OCI-LY1 (cell line): ENCODE measurements around the gene ZNF106.

Experiments
- H2AFZ ChIP-seq: fragments of 200-600 bp; sonication (generic), shearing (Covaris generic); 2 replicates; pipeline ENCODE4 v1.6.0; 2014; ENCODE audit warnings: antibody characterized with exemption, mild to moderate bottlenecking, low read length
- H3F3A ChIP-seq: fragments of 200-600 bp; sonication (generic), shearing (Covaris generic); 2 replicates; pipeline ENCODE4 v1.6.0; 2014; ENCODE audit warnings: mild to moderate bottlenecking, antibody characterized with exemption, low read length, moderate library complexity; ENCODE audit not compliant: insufficient read depth
- H3K27ac ChIP-seq: fragments of 200-600 bp; sonication (generic); 2 replicates; pipeline ENCODE4 v1.5.1; 2014; ENCODE audit warnings: low read length, mixed run types, mild to moderate bottlenecking, low read depth; ENCODE audit not compliant: poor library complexity, severe bottlenecking
- H3K27me3 ChIP-seq: fragments of 200-600 bp; sonication (generic); 2 replicates; pipeline ENCODE4 v1.6.0; 2014; ENCODE audit warnings: antibody characterized with exemption, mild to moderate bottlenecking, low read length, moderate library complexity; ENCODE audit not compliant: insufficient read depth
- H3K36me3 ChIP-seq: fragments of 200-600 bp; sonication (generic); 2 replicates; pipeline ENCODE4 v1.6.1; 2014; ENCODE audit warnings: mild to moderate bottlenecking, antibody characterized with exemption, low read length, moderate library complexity, mixed read lengths; ENCODE audit not compliant: insufficient read depth
- H3K4me1 ChIP-seq: fragments of 200-600 bp; sonication (generic); 2 replicates; pipeline ENCODE4 v1.5.1; 2014; ENCODE audit warnings: mild to moderate bottlenecking, low read length, moderate library complexity; ENCODE audit not compliant: insufficient read depth, severe bottlenecking
- H3K4me2 ChIP-seq: fragments of 200-600 bp; sonication (generic), shearing (Covaris generic); 2 replicates; pipeline ENCODE4 v1.6.1; 2014; ENCODE audit warnings: low read length
- H3K4me3 ChIP-seq: fragments of 200-600 bp; sonication (generic); 2 replicates; pipeline ENCODE4 v1.5.1; 2014; ENCODE audit warnings: low read length, low read depth, mild to moderate bottlenecking, mixed read lengths; ENCODE audit not compliant: poor library complexity, severe bottlenecking
- H3K79me2 ChIP-seq: fragments of 200-600 bp; shearing (Covaris generic); 2 replicates; pipeline ENCODE4 v1.6.1; 2016; ENCODE audit warnings: mixed run types, low read length, mixed read lengths; ENCODE audit not compliant: insufficient read depth
- H3K9ac ChIP-seq: fragments of 200-600 bp; sonication (generic), shearing (Covaris generic); 2 replicates; pipeline ENCODE4 v1.6.1; 2014; ENCODE audit warnings: mild to moderate bottlenecking, low read length, mixed read lengths
- H3K9me2 ChIP-seq: fragments of 200-600 bp; sonication (generic), shearing (Covaris generic); 2 replicates; pipeline ENCODE4 v1.6.1; 2014; ENCODE audit warnings: low read depth, mild to moderate bottlenecking, low read length, mixed read lengths
- H3K9me3 ChIP-seq: fragments of 200-600 bp; shearing (Covaris generic); 2 replicates; pipeline ENCODE4 v1.6.1; 2014; ENCODE audit warnings: low read length, mixed read lengths
- H4K20me1 ChIP-seq: fragments of 200-600 bp; sonication (generic), shearing (Covaris generic); 2 replicates; pipeline ENCODE4 v1.6.0; 2016; ENCODE audit warnings: mild to moderate bottlenecking, low read length; ENCODE audit not compliant: insufficient read depth
- CTCF ChIP-seq: fragments of 200-600 bp; sonication (generic), shearing (Covaris generic); IDR thresholded peaks from 2 replicates; pipeline ENCODE4 v1.5.1; 2017; ENCODE audit warnings: mild to moderate bottlenecking, antibody characterized with exemption, low read length, moderate library complexity, mixed read lengths
- EZH2 ChIP-seq: fragments of 200-600 bp; sonication (generic), shearing (Covaris generic); IDR thresholded peaks from 2 replicates; pipeline ENCODE4 v1.8.0; 2017; ENCODE audit warnings: borderline replicate concordance, mixed run types, mild to moderate bottlenecking, antibody characterized with exemption, low read length, moderate library complexity, mixed read lengths

Gene ZNF106

GRCh38 chr15:42483677-42484076 is 7.3 kb downstream of the ZNF106 start:
- H3K9me2 ChIP-seq, result no peaks in the 10 kb centered on the region
- no peak overlapping the region for H3K4me3 ChIP-seq
- TF ChIP-seq EZH2 (no peak), CTCF (no peak)
- H3K27me3 ChIP-seq, result no peaks in the 10 kb centered on the region
- no peak overlapping the region for H3K4me2 ChIP-seq
- H3K9me3 ChIP-seq, result 0 out of 2 replicates have a peak, but pooled peaks cover 5% of the 10 kb centered on the region
- peaks cover 3% of the 10 kb centered on the region; the same call in 1 of the 2 replicates for H4K20me1 ChIP-seq
- H3K27ac ChIP-seq, result no peak overlapping the region
- H2AFZ ChIP-seq, result no peak overlapping the region
- peaks cover 29% of the 10 kb centered on the region for H3K4me1 ChIP-seq
- peaks cover 75% of the 10 kb centered on the region for H3K79me2 ChIP-seq
- H3K9ac ChIP-seq, result no peak overlapping the region
- peaks cover 18% of the 10 kb centered on the region for H3K36me3 ChIP-seq
- H3F3A ChIP-seq, result no peaks in the 10 kb centered on the region

- no peak overlapping the region for H3K4me2 ChIP-seq
- H3F3A ChIP-seq, result no peaks in the 10 kb centered on the region
- peaks cover 19% of the 10 kb centered on the region for H3K4me1 ChIP-seq
- no peak overlapping the region for H3K9ac ChIP-seq
- peaks cover 18% of the 10 kb centered on the region for H3K36me3 ChIP-seq
- no peak overlapping the region for H3K27ac ChIP-seq
- peaks cover 3% of the 10 kb centered on the region; the same call in 1 of the 2 replicates for H4K20me1 ChIP-seq
- 0 out of 2 replicates have a peak, but pooled peaks cover 5% of the 10 kb centered on the region for H3K9me3 ChIP-seq
- no peak for TF ChIP-seq EZH2
- TF ChIP-seq CTCF, result no peak
- H3K79me2 ChIP-seq, result peaks cover 65% of the 10 kb centered on the region
- no peak overlapping the region for H3K4me3 ChIP-seq
- H2AFZ ChIP-seq, result no peak overlapping the region
- H3K27me3 ChIP-seq, result no peaks in the 10 kb centered on the region
- no peaks in the 10 kb centered on the region for H3K9me2 ChIP-seq
These were observed 8.2 kb downstream of the ZNF106 start for GRCh38 chr15:42482701-42483100.

GRCh38 chr15:42474827-42475226 is 16.1 kb downstream of the ZNF106 start:
- no peaks in the 10 kb centered on the region for H3K27me3 ChIP-seq

More at GRCh38 chr15:42474827-42475226, 16.1 kb downstream of the ZNF106 start:
- no peak overlapping the region for H3K9ac ChIP-seq
- H3K9me2 ChIP-seq, result no peaks in the 10 kb centered on the region
- no peak overlapping the region for H2AFZ ChIP-seq
- no peak overlapping the region for H3K4me3 ChIP-seq
- peaks cover 14% of the 10 kb centered on the region; the same call in 1 of the 2 replicates for H3K36me3 ChIP-seq
- peak overlapping the region; percentile 37 for H3K27ac ChIP-seq
- no peaks in the 10 kb centered on the region for H3K9me3 ChIP-seq
- no peaks in the 10 kb centered on the region for H3F3A ChIP-seq
- H3K4me1 ChIP-seq, result peaks cover 40% of the 10 kb centered on the region
- no peak overlapping the region for H3K4me2 ChIP-seq
- TF ChIP-seq CTCF, result no peak
- no peak for TF ChIP-seq EZH2
- no peaks in the 10 kb centered on the region for H4K20me1 ChIP-seq
- H3K79me2 ChIP-seq, result peaks cover 41% of the 10 kb centered on the region
